ENCODE results near the gene UBE2L5.

Gene UBE2L5

GRCh38 chr13:30463787-30464495 lies 41.6 kb downstream of the UBE2L5 start:
- TF ChIP-seq, protein P1, sequence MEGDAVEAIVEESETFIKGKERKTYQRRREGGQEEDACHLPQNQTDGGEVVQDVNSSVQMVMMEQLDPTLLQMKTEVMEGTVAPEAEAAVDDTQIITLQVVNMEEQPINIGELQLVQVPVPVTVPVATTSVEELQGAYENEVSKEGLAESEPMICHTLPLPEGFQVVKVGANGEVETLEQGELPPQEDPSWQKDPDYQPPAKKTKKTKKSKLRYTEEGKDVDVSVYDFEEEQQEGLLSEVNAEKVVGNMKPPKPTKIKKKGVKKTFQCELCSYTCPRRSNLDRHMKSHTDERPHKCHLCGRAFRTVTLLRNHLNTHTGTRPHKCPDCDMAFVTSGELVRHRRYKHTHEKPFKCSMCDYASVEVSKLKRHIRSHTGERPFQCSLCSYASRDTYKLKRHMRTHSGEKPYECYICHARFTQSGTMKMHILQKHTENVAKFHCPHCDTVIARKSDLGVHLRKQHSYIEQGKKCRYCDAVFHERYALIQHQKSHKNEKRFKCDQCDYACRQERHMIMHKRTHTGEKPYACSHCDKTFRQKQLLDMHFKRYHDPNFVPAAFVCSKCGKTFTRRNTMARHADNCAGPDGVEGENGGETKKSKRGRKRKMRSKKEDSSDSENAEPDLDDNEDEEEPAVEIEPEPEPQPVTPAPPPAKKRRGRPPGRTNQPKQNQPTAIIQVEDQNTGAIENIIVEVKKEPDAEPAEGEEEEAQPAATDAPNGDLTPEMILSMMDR (IDR thresholded peaks at IDR 0.05; ENCODE audit: insufficient read depth, low read depth, low read length, missing control alignments): no peak
- peak overlapping the region; percentile 71 for H3K4me3 ChIP-seq (ENCODE audit: low read length)
- peak; percentile 54 for DNase-seq (ENCODE audit: low read depth)

- TF ChIP-seq, protein P1 (IDR thresholded peaks at IDR 0.05; ENCODE audit: insufficient read depth, low read depth, low read length, missing control alignments): no peak
- peak; percentile 83 for DNase-seq (ENCODE audit: low read depth)
- peak overlapping the region; percentile 71 for H3K4me3 ChIP-seq (ENCODE audit: low read length)
These were observed 42.4 kb downstream of the UBE2L5 start for GRCh38 chr13:30464496-30465342.

- DNase-seq (ENCODE audit: low read depth): no peak
- peak overlapping the region; percentile 49 for H3K4me3 ChIP-seq (ENCODE audit: low read length)
- TF ChIP-seq, protein P1 (IDR thresholded peaks at IDR 0.05; ENCODE audit: insufficient read depth, low read depth, low read length, missing control alignments): no peak
These were observed 43.0 kb downstream of the UBE2L5 start for GRCh38 chr13:30465343-30465592.

- peak; percentile 99 for DNase-seq (ENCODE audit: low read depth)
- peak within 1 kb of the TSS; percentile 49 for H3K4me3 ChIP-seq (ENCODE audit: low read length)
- TF ChIP-seq, protein P1 (IDR thresholded peaks at IDR 0.05; ENCODE audit: insufficient read depth, low read depth, low read length, missing control alignments): no peak
These were observed 43.5 kb downstream of the UBE2L5 start, which contains the start of gene HMGB1 for GRCh38 chr13:30465593-30466357. HMGB1 (minus strand) TSS chr13:30465936; CDS start chr13:30463680, 2,256 bp downstream.

DNA sequence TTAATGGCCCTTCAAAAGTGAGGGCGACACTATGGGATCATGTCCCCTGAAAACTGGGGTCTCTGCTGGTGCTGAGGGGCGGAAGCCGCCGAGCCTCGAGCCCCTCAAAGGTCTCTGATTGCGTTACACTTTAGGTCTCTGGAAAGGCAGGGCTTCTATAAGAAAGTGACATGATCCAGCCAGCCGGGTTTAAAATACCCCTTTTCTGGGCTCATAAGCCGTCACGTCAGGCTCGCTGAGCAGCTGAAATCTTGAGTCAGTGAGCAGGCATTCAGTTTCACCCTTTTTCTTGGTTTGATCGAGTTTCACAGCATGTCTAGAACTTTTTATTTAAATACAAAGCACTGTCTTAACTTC lies 44.0 kb downstream of the UBE2L5 start:
- peak overlapping the region; percentile 49 for H3K4me3 ChIP-seq (ENCODE audit: low read length)
- TF ChIP-seq, protein P1 (IDR thresholded peaks at IDR 0.05; ENCODE audit: insufficient read depth, low read depth, low read length, missing control alignments): no peak
- peak; percentile 10 for DNase-seq (ENCODE audit: low read depth)

- no peak for DNase-seq (ENCODE audit: low read depth)
- H3K4me3 ChIP-seq (ENCODE audit: low read length): no peak overlapping the region
- TF ChIP-seq, protein P1 (IDR thresholded peaks at IDR 0.05; ENCODE audit: insufficient read depth, low read depth, low read length, missing control alignments): no peak
These were observed 44.6 kb downstream of the UBE2L5 start for GRCh38 chr13:30466841-30467252.
